Prostate gland (tissue), 2 donors: ENCODE measurements around the gene IFNL2.

Experiments
- CTCF ChIP-seq, 4 experiments: fragments of 200-600 bp in 2 of 4; fragments of 450-650 bp in 2 of 4; sonication (generic) in 2 of 4; IDR thresholded peaks; 1 replicate in 3 of 4; 2 replicates in 1 of 4; pipeline ENCODE4 v1.5.1; 2016 to 2019; ENCODE audit warnings: antibody characterized with exemption in 4 of 4, mild to moderate bottlenecking in 2 of 4, moderate library complexity in 2 of 4
- POLR2A ChIP-seq: fragments of 450-650 bp; IDR thresholded peaks from one replicate; pipeline ENCODE4 v1.6.1; 2016; ENCODE audit warnings: antibody characterized with exemption, mild to moderate bottlenecking
- POLR2AphosphoS5 ChIP-seq: sonication (generic); formaldehyde crosslinking; IDR thresholded peaks from one replicate; pipeline ENCODE4 v1.6.1; 2017; ENCODE audit warnings: antibody characterized with exemption

- TF ChIP-seq POLR2A (no peak), POLR2AphosphoS5 (no peak), CTCF (IDR thresholded peaks at IDR 0.05) (no peak)
Observed at GRCh38 chr19:39307046-39307821, 39.0 kb downstream of the IFNL2 start.
